SK-N-SH (cell line): Measurements from ENCODE around the gene SBF2. TPM values are rescaled to one million over a fixed set of nuclear protein-coding genes. Genes with fewer than 3 reads are reported as not detected.

Experiments used
- CTCF ChIA-PET: fragments of 300-600, 350-600 bp; formaldehyde crosslinking; extraction: SDS; loops from one replicate; lab custom pipeline; 2021; lab: Yijun Ruan, JAX
- POLR2A ChIA-PET: fragments of 350-600 bp; sonication (Branson Sonifier 250); formaldehyde crosslinking; extraction: SDS; loops from one replicate; lab custom pipeline; 2020; ENCODE audit warnings: antibody characterized with exemption, inconsistent platforms; lab: Yijun Ruan, JAX
- DNase-seq: peaks from one replicate; pipeline ENCODE4 v3.0.0; 2012
- H2AFZ ChIP-seq: fragments of 200-600 bp; sonication (generic); 2 replicates; pipeline ENCODE4 v1.8.1; 2016; ENCODE audit warnings: antibody characterized with exemption, mild to moderate bottlenecking, low read depth
- H3F3A ChIP-seq: fragments of 200-600 bp; sonication (generic); replicated peaks from 2 replicates; pipeline ENCODE3; 2016; ENCODE audit warnings: antibody characterized with exemption, mild to moderate bottlenecking; ENCODE audit not compliant: insufficient read depth
- H3K27ac ChIP-seq, 2 experiments: fragments of 200-500 bp in 1 of 2; fragments of 200-600 bp in 1 of 2; sonication (Bioruptor generic) in 1 of 2; sonication (generic), shearing (Covaris generic) in 1 of 2; 2 replicates each; pipeline versions ENCODE4 v1.5.1 to v1.6.1; 2014 to 2016; ENCODE audit warnings: low read depth in 2 of 2, inconsistent platforms in 1 of 2, low read length in 1 of 2, mild to moderate bottlenecking in 1 of 2, mixed read lengths in 1 of 2
- H3K27me3 ChIP-seq: fragments of 200-600 bp; sonication (generic), shearing (Covaris generic); 2 replicates; pipeline ENCODE4 v1.6.1; 2016; ENCODE audit warnings: mixed run types; ENCODE audit not compliant: insufficient read depth
- H3K36me3 ChIP-seq, 2 experiments: fragments of 200-500 bp in 1 of 2; fragments of 200-600 bp in 1 of 2; sonication (Bioruptor generic) in 1 of 2; sonication (generic) in 1 of 2; replicated peaks in 1 of 2; 2 replicates each; pipeline versions ENCODE3 to v1.5.1; 2014 to 2016; ENCODE audit warnings: low read length in 1 of 2, mild to moderate bottlenecking in 1 of 2; ENCODE audit not compliant: insufficient read depth in 2 of 2, control insufficient read depth in 1 of 2
- H3K4me1 ChIP-seq, 2 experiments: fragments of 200-500 bp in 1 of 2; fragments of 200-600 bp in 1 of 2; sonication (Bioruptor generic) in 1 of 2; sonication (generic), shearing (Covaris generic) in 1 of 2; 2 replicates each; pipeline versions ENCODE4 v1.5.1 to v1.6.1; 2014 to 2016; ENCODE audit warnings: low read depth in 1 of 2, low read length in 1 of 2, mixed run types in 1 of 2; ENCODE audit not compliant: insufficient read depth in 2 of 2, control insufficient read depth in 1 of 2
- H3K4me2 ChIP-seq: fragments of 200-600 bp; sonication (generic), shearing (Covaris generic); 2 replicates; pipeline ENCODE4 v1.6.1; 2017; ENCODE audit warnings: mixed run types
- H3K4me3 ChIP-seq, 2 experiments: fragments of 200-500 bp in 1 of 2; fragments of 200-600 bp in 1 of 2; sonication (Bioruptor generic) in 1 of 2; sonication (generic), shearing (Covaris generic) in 1 of 2; 2 replicates each; pipeline versions ENCODE4 v1.5.1 to v1.8.1; 2014 to 2016; ENCODE audit warnings: low read depth in 2 of 2, inconsistent platforms in 1 of 2, low read length in 1 of 2, mild to moderate bottlenecking in 1 of 2, mixed read lengths in 1 of 2, moderate library complexity in 1 of 2
- H3K79me2 ChIP-seq: fragments of 200-600 bp; sonication (generic); 2 replicates; pipeline ENCODE4 v1.8.1; 2017; ENCODE audit warnings: mild to moderate bottlenecking; ENCODE audit not compliant: insufficient read depth
- H3K9ac ChIP-seq: fragments of 200-600 bp; sonication (generic); 2 replicates; pipeline ENCODE4 v1.6.1; 2017; ENCODE audit warnings: mixed run types
- H3K9me2 ChIP-seq: fragments of 200-600 bp; sonication (generic); 2 replicates; pipeline ENCODE4 v1.6.1; 2017; ENCODE audit warnings: mixed run types
- H3K9me3 ChIP-seq: fragments of 200-600 bp; sonication (generic); 2 replicates; pipeline ENCODE4 v1.6.1; 2017; ENCODE audit warnings: mixed run types, mild to moderate bottlenecking, moderate library complexity
- H4K20me1 ChIP-seq: fragments of 200-600 bp; sonication (generic); 2 replicates; pipeline ENCODE4 v1.6.1; 2017; ENCODE audit warnings: mild to moderate bottlenecking, mixed run types; ENCODE audit not compliant: insufficient read depth
- ELF1 ChIP-seq: IDR thresholded peaks from 2 replicates; pipeline ENCODE4 v1.4.0; 2012
- EZH2phosphoT487 ChIP-seq: fragments of 200-600 bp; sonication (generic); IDR thresholded peaks from 2 replicates; pipeline ENCODE4 v1.6.1; 2017; ENCODE audit warnings: low read depth, mixed run types, mild to moderate bottlenecking, antibody characterized with exemption, moderate library complexity, borderline replicate concordance
- FOSL2 ChIP-seq: IDR thresholded peaks from 2 replicates; pipeline ENCODE4 v1.4.0; 2012; ENCODE audit warnings: low read depth, mild to moderate bottlenecking, moderate library complexity, borderline replicate concordance
- GATA2 ChIP-seq: sonication (generic); formaldehyde crosslinking; IDR thresholded peaks from 2 replicates; pipeline ENCODE4 v1.5.0; 2020; ENCODE audit warnings: mild to moderate bottlenecking, missing genetic modification reagents
- MXI1 ChIP-seq: IDR thresholded peaks from 2 replicates; pipeline ENCODE4 v1.6.1; 2012; ENCODE audit warnings: mild to moderate bottlenecking, low read depth, low read length, improper control_type of control experiment
- POLR2AphosphoS5 ChIP-seq: IDR thresholded peaks from 2 replicates; pipeline ENCODE4 v1.6.1; 2012; ENCODE audit warnings: low read depth, low read length
- RAD21 ChIP-seq: IDR thresholded peaks from 2 replicates; pipeline ENCODE4 v1.6.1; 2012; ENCODE audit warnings: mild to moderate bottlenecking, low read length
- RCOR1 ChIP-seq: fragments of 150-350 bp; IDR thresholded peaks from 2 replicates; pipeline ENCODE4 v1.6.1; 2017; ENCODE audit warnings: antibody characterized with exemption, low read length
- REST ChIP-seq: IDR thresholded peaks from 2 replicates; pipeline ENCODE4 v1.6.1; 2012; ENCODE audit warnings: mild to moderate bottlenecking, low read depth, low read length, moderate library complexity
- RXRA ChIP-seq: IDR thresholded peaks from 2 replicates; pipeline ENCODE4 v1.4.0; 2012; ENCODE audit warnings: low read depth, mild to moderate bottlenecking, borderline replicate concordance
- SIN3A ChIP-seq: IDR thresholded peaks from 2 replicates; pipeline ENCODE4 v1.6.1; 2012; ENCODE audit warnings: low read depth, mild to moderate bottlenecking, low read length, moderate library complexity, borderline replicate concordance
- SMC3 ChIP-seq: IDR thresholded peaks from 2 replicates; pipeline ENCODE4 v1.6.1; 2012; ENCODE audit warnings: low read depth, low read length, improper control_type of control experiment
- TCF12 ChIP-seq: IDR thresholded peaks from 2 replicates; pipeline ENCODE4 v1.4.0; 2012
- TEAD4 ChIP-seq: IDR thresholded peaks from 2 replicates; pipeline ENCODE4 v1.4.0; 2012; ENCODE audit warnings: mild to moderate bottlenecking, borderline replicate concordance; ENCODE audit not compliant: insufficient read depth
- YY1 ChIP-seq: IDR thresholded peaks from 2 replicates; pipeline ENCODE4 v1.4.0; 2012; ENCODE audit warnings: low read depth, mild to moderate bottlenecking
- WGBS: methylation state at CpG from one replicate; pipeline ENCODE4 v1.1.6; 2017; ENCODE audit warnings: low lambda C conversion rate; 5-methylcytosine and 5-hydroxymethylcytosine counted together
- polyA plus RNA-seq, 3 experiments: library from polyadenylated mRNA; depleted of rRNA; stranded (reverse); fragments of >200 nt; gene quantifications; 2 replicates each; pipeline ENCODE4 v1.2.3, GENCODE V29; 2012
- TF ChIP-seq, protein P1 (sequence below): IDR thresholded peaks from 2 replicates; pipeline ENCODE4 v1.4.0; 2012; ENCODE audit warnings: low read depth, borderline replicate concordance
- TF ChIP-seq, protein P2 (sequence below): IDR thresholded peaks from 2 replicates; pipeline ENCODE4 v1.4.0; 2012; ENCODE audit warnings: low read depth, borderline replicate concordance

The SBF2 gene
- polyA plus RNA-seq, 1 of the 3 experiments (the other 2 are of a cell fraction): 23.0 TPM

GRCh38 chr11:10305964-10306918, 12.2 kb upstream of the SBF2 start:
- no peaks in the 10 kb centered on the region for H3K27me3 ChIP-seq
- peaks cover 7 to 44% of the 10 kb centered on the region in 2 experiments for H3K4me1 ChIP-seq
- H3K4me3 ChIP-seq: peak overlapping the region; percentile 66 to 87
- H3K79me2 ChIP-seq: peaks cover 23% of the 10 kb centered on the region; the same call in 1 of the 2 replicates
- peak overlapping the region; percentile 79 to 93; a peak in 3 of 4 replicates for H3K27ac ChIP-seq
- peak overlapping the region; percentile 75 for H3K9ac ChIP-seq
- H3K9me3 ChIP-seq: no peaks in the 10 kb centered on the region
- ChIA-PET CTCF (interaction anchor here (0.6 to 9.2 kb wide), 28 partner anchors 8 to 841 kb away, joined by 3 to 104 read pairs (median 4); partner anchors contain the start of gene RNF141), POLR2A (interaction anchor here (0.5 to 4.0 kb wide), 6 partner anchors 50 to 547 kb away, joined by 3 to 24 read pairs (median 4); no protein-coding TSS in a partner anchor)
- WGBS: 29% methylated on average over 48 of the region's 65 CpGs
- 0 out of 2 replicates have a peak, but pooled peaks have one; percentile 15 for TF ChIP-seq GATA2 (CRISPR knock-in tag)
- 0 out of 2 replicates have a peak, but pooled peaks have one; percentile 24 for TF ChIP-seq SIN3A
- no peak for TF ChIP-seq TEAD4
- no peak for TF ChIP-seq RXRA
- TF ChIP-seq TCF12: no peak
- no peak for TF ChIP-seq RCOR1
- TF ChIP-seq REST: no peak
- TF ChIP-seq YY1: no peak
- TF ChIP-seq EZH2phosphoT487: no peak
- no peak for TF ChIP-seq RAD21
- TF ChIP-seq SMC3: no peak
- TF ChIP-seq, protein P1, sequence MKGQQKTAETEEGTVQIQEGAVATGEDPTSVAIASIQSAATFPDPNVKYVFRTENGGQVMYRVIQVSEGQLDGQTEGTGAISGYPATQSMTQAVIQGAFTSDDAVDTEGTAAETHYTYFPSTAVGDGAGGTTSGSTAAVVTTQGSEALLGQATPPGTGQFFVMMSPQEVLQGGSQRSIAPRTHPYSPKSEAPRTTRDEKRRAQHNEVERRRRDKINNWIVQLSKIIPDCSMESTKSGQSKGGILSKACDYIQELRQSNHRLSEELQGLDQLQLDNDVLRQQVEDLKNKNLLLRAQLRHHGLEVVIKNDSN: no peak
- TF ChIP-seq FOSL2: no peak
- TF ChIP-seq, protein P2, sequence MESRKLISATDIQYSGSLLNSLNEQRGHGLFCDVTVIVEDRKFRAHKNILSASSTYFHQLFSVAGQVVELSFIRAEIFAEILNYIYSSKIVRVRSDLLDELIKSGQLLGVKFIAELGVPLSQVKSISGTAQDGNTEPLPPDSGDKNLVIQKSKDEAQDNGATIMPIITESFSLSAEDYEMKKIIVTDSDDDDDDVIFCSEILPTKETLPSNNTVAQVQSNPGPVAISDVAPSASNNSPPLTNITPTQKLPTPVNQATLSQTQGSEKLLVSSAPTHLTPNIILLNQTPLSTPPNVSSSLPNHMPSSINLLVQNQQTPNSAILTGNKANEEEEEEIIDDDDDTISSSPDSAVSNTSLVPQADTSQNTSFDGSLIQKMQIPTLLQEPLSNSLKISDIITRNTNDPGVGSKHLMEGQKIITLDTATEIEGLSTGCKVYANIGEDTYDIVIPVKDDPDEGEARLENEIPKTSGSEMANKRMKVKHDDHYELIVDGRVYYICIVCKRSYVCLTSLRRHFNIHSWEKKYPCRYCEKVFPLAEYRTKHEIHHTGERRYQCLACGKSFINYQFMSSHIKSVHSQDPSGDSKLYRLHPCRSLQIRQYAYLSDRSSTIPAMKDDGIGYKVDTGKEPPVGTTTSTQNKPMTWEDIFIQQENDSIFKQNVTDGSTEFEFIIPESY: no peak
- TF ChIP-seq POLR2AphosphoS5: no peak
- TF ChIP-seq ELF1: no peak
- no peak for TF ChIP-seq MXI1
- peaks cover 28% of the 10 kb centered on the region for H3F3A ChIP-seq
- peak overlapping the region; percentile 98 for H3K4me2 ChIP-seq
- H4K20me1 ChIP-seq: peaks cover 10% of the 10 kb centered on the region; the same call in 1 of the 2 replicates
- H3K36me3 ChIP-seq: peaks cover 0 to 5% of the 10 kb centered on the region in 2 experiments
- peak; percentile 64 for DNase-seq
- H3K9me2 ChIP-seq: no peaks in the 10 kb centered on the region
- peak overlapping the region; percentile 57; the same call in 1 of the 2 replicates for H2AFZ ChIP-seq
